H1 (cell line): Measurements from ENCODE around the gene CXCR4. TPM values are rescaled to one million over a fixed set of nuclear protein-coding genes. Genes with fewer than 3 reads are reported as not detected.

Source experiments
- CTCF ChIA-PET: fragments of 300-600 bp; sonication (Branson Sonifier 250); formaldehyde crosslinking; loops from one replicate; lab custom pipeline; 2021; ENCODE audit not compliant: partially characterized antibody; lab: Charles Lee
- POLR2A ChIA-PET: fragments of 300-600 bp; sonication (Branson Sonifier 250); formaldehyde crosslinking; loops from one replicate; lab custom pipeline; 2021; ENCODE audit warnings: inconsistent platforms; ENCODE audit not compliant: partially characterized antibody; lab: Charles Lee
- DNase-seq, 2 experiments: peaks; one replicate each; pipeline versions ENCODE4 v3.0.0 to v3.0.0-alpha.2; 2010 to 2022; ENCODE audit warnings: low spot score in 2 of 2, low read depth in 1 of 2, mixed read lengths in 1 of 2
- FAIRE-seq: peaks from 2 replicates; lab custom pipeline; 2011; peaks lifted over from hg19 to GRCh38; lab: Jason Lieb, UNC
- H2AFZ ChIP-seq: 2 replicates; pipeline ENCODE4 v1.8.1; 2012; ENCODE audit warnings: low read length, inconsistent platforms
- H2AK5ac ChIP-seq: 2 replicates; pipeline ENCODE4 v1.6.1; 2013; ENCODE audit warnings: low read depth, low read length
- H2BK120ac ChIP-seq: replicated peaks from 2 replicates; pipeline ENCODE3; 2013; ENCODE audit warnings: low read depth, low read length, inconsistent platforms
- H2BK12ac ChIP-seq: 2 replicates; pipeline ENCODE4 v1.6.1; 2013; ENCODE audit warnings: low read depth, low read length
- H2BK15ac ChIP-seq: 2 replicates; pipeline ENCODE4 v1.6.1; 2013; ENCODE audit warnings: low read length
- H2BK20ac ChIP-seq: 2 replicates; pipeline ENCODE4 v1.6.1; 2013; ENCODE audit warnings: low read length
- H2BK5ac ChIP-seq: 2 replicates; pipeline ENCODE4 v1.6.1; 2013; ENCODE audit warnings: low read depth, low read length
- H3K14ac ChIP-seq: 2 replicates; pipeline ENCODE4 v1.6.1; 2013; ENCODE audit warnings: inconsistent platforms; ENCODE audit not compliant: insufficient read length
- H3K18ac ChIP-seq: 2 replicates; pipeline ENCODE4 v1.6.1; 2013; ENCODE audit warnings: low read length; ENCODE audit errors: extremely low read depth
- H3K23ac ChIP-seq: 2 replicates; pipeline ENCODE4 v1.6.1; 2013; ENCODE audit warnings: inconsistent platforms; ENCODE audit not compliant: insufficient read length
- H3K23me2 ChIP-seq: 2 replicates; pipeline ENCODE4 v1.6.1; 2013; ENCODE audit warnings: low read depth, low read length
- H3K27ac ChIP-seq: 2 replicates; pipeline ENCODE4 v1.6.1; 2011; ENCODE audit warnings: low read depth, low read length, inconsistent platforms
- H3K27me3 ChIP-seq, 4 experiments: replicated peaks in 1 of 4; 1 replicate in 1 of 4; 2 replicates in 3 of 4; pipeline versions ENCODE4 v1.6.1 to v1.8.1; 2011 to 2013; ENCODE audit warnings: low read length in 3 of 4, mild to moderate bottlenecking in 3 of 4, inconsistent platforms in 2 of 4, mixed read lengths in 2 of 4, moderate library complexity in 1 of 4; ENCODE audit not compliant: control insufficient read depth in 3 of 4, insufficient read depth in 3 of 4; ENCODE audit errors: extremely low read depth in 1 of 4
- H3K36me3 ChIP-seq, 4 experiments: 2 replicates each; pipeline versions ENCODE4 v1.6.1 to v1.8.1; 2011 to 2013; ENCODE audit warnings: mild to moderate bottlenecking in 4 of 4, low read length in 3 of 4, moderate library complexity in 2 of 4, control low read depth in 1 of 4, inconsistent platforms in 1 of 4; ENCODE audit not compliant: insufficient read depth in 4 of 4, control insufficient read depth in 2 of 4
- H3K4ac ChIP-seq: replicated peaks from 2 replicates; pipeline ENCODE3; 2013; ENCODE audit warnings: low read length, low read depth, mixed read lengths, inconsistent platforms; ENCODE audit not compliant: insufficient read length
- H3K4me1 ChIP-seq, 4 experiments: replicated peaks in 1 of 4; 1 replicate in 1 of 4; 2 replicates in 3 of 4; pipeline versions ENCODE4 v1.6.1 to v1.8.1; 2011 to 2013; ENCODE audit warnings: low read length in 3 of 4, inconsistent platforms in 2 of 4, mixed read lengths in 1 of 4; ENCODE audit not compliant: insufficient read depth in 4 of 4, control insufficient read depth in 3 of 4
- H3K4me2 ChIP-seq, 2 experiments: 2 replicates each; pipeline versions ENCODE4 v1.6.1 to v1.8.1; 2011 to 2013; ENCODE audit warnings: low read depth in 2 of 2, low read length in 2 of 2, control low read depth in 1 of 2, inconsistent platforms in 1 of 2, mild to moderate bottlenecking in 1 of 2; ENCODE audit not compliant: insufficient read depth in 1 of 2
- H3K4me3 ChIP-seq, 4 experiments: fragments of 200-600, 300-600 bp in 1 of 4; sonication (generic), shearing (Covaris generic), sonication (Bioruptor Twin) in 1 of 4; 2 replicates each; pipeline versions ENCODE4 v1.5.1 to v1.8.1; 2011 to 2016; ENCODE audit warnings: low read length in 4 of 4, low read depth in 3 of 4, control low read depth in 2 of 4, inconsistent platforms in 2 of 4, mild to moderate bottlenecking in 2 of 4, mixed read lengths in 1 of 4, moderate library complexity in 1 of 4; ENCODE audit not compliant: insufficient read depth in 2 of 4; ENCODE audit errors: extremely low read depth in 1 of 4
- H3K56ac ChIP-seq: replicated peaks from 2 replicates; pipeline ENCODE3; 2013; ENCODE audit warnings: low read depth, mild to moderate bottlenecking, mixed read lengths, low read length, inconsistent platforms; ENCODE audit not compliant: insufficient read length
- H3K79me1 ChIP-seq: 2 replicates; pipeline ENCODE4 v1.6.1; 2013; ENCODE audit warnings: low read depth, low read length, control low read depth
- H3K79me2 ChIP-seq, 2 experiments: 2 replicates each; pipeline versions ENCODE4 v1.6.1 to v1.8.1; 2012 to 2013; ENCODE audit warnings: low read length in 2 of 2, mild to moderate bottlenecking in 2 of 2, inconsistent platforms in 1 of 2; ENCODE audit not compliant: insufficient read depth in 2 of 2, control insufficient read depth in 1 of 2
- H3K9ac ChIP-seq, 4 experiments: replicated peaks in 1 of 4; 1 replicate in 1 of 4; 2 replicates in 3 of 4; pipeline versions ENCODE4 v1.6.1 to v1.8.1; 2011 to 2013; ENCODE audit warnings: low read depth in 3 of 4, low read length in 3 of 4, control low read depth in 2 of 4, mild to moderate bottlenecking in 2 of 4, moderate library complexity in 2 of 4, inconsistent platforms in 1 of 4; ENCODE audit errors: extremely low read depth in 1 of 4
- H3K9me3 ChIP-seq, 2 experiments: 2 replicates each; pipeline versions ENCODE4 v1.6.1 to v1.8.1; 2012 to 2013; ENCODE audit warnings: mild to moderate bottlenecking in 2 of 2, moderate library complexity in 2 of 2, control low read depth in 1 of 2, inconsistent platforms in 1 of 2, low read depth in 1 of 2, low read length in 1 of 2, mixed read lengths in 1 of 2; ENCODE audit not compliant: insufficient read depth in 2 of 2
- H4K20me1 ChIP-seq, 2 experiments: replicated peaks in 1 of 2; 2 replicates each; pipeline versions ENCODE3 to v1.8.1; 2011 to 2013; ENCODE audit warnings: inconsistent platforms in 2 of 2, low read length in 2 of 2, mild to moderate bottlenecking in 1 of 2; ENCODE audit not compliant: insufficient read depth in 2 of 2, control insufficient read depth in 1 of 2
- H4K5ac ChIP-seq: 2 replicates; pipeline ENCODE4 v1.6.1; 2013; ENCODE audit warnings: low read length, low read depth, mixed read lengths, inconsistent platforms; ENCODE audit not compliant: insufficient read length
- H4K8ac ChIP-seq: 2 replicates; pipeline ENCODE4 v1.8.0; 2013; ENCODE audit warnings: mild to moderate bottlenecking, moderate library complexity, low read length, inconsistent platforms; ENCODE audit not compliant: insufficient read depth; ENCODE audit errors: extremely low read depth
- H4K91ac ChIP-seq: replicated peaks from 2 replicates; pipeline ENCODE3; 2013; ENCODE audit warnings: low read length, mixed read lengths, inconsistent platforms; ENCODE audit not compliant: insufficient read length
- ASH2L ChIP-seq: fragments of 200-600, 300-600 bp; sonication (generic); IDR thresholded peaks from one replicate; pipeline ENCODE4 v1.7.1; 2017; ENCODE audit warnings: low read length
- KDM1A ChIP-seq: fragments of 200-600, 300-600 bp; sonication (generic); IDR thresholded peaks from 2 replicates; pipeline ENCODE4 v1.7.1; 2016; ENCODE audit warnings: mild to moderate bottlenecking, low read length, borderline replicate concordance
- SIN3A ChIP-seq, 2 experiments: IDR thresholded peaks in 1 of 2; conservative IDR thresholded peaks in 1 of 2; 2 replicates each; pipeline ENCODE4 v1.6.1; 2011 to 2012; ENCODE audit warnings: low read length in 2 of 2, improper control_type of control experiment in 1 of 2, low read depth in 1 of 2, mild to moderate bottlenecking in 1 of 2
- SIRT6 ChIP-seq: IDR thresholded peaks from one replicate; pipeline ENCODE4 v1.7.1; 2012; ENCODE audit warnings: low read length, inconsistent platforms
- SP2 ChIP-seq: IDR thresholded peaks from 2 replicates; pipeline ENCODE4 v1.6.1; 2012; ENCODE audit warnings: mild to moderate bottlenecking, low read length, inconsistent platforms
- TAF1 ChIP-seq: IDR thresholded peaks from 2 replicates; pipeline ENCODE4 v1.6.1; 2011; ENCODE audit warnings: mild to moderate bottlenecking, low read depth, low read length
- USF2 ChIP-seq: IDR thresholded peaks from 2 replicates; pipeline ENCODE4 v1.6.1; 2011; ENCODE audit warnings: low read length, improper control_type of control experiment
- YY1 ChIP-seq: IDR thresholded peaks from 2 replicates; pipeline ENCODE4 v1.6.1; 2011; ENCODE audit warnings: low read depth, mild to moderate bottlenecking, low read length
- ZNF274 ChIP-seq: IDR thresholded peaks from 2 replicates; pipeline ENCODE4 v1.7.0; 2012; ENCODE audit warnings: low read length, borderline replicate concordance; ENCODE audit errors: extremely low read depth
- WGBS, 2 experiments: shearing (Covaris generic) in 1 of 2; methylation state at CpG; one replicate each; pipeline versions ENCODE4 v1.1.6 to v1.1.7; 2013 to 2015; ENCODE audit warnings: low lambda C conversion rate in 2 of 2, mixed read lengths in 2 of 2, inconsistent platforms in 1 of 2, low coverage in 1 of 2, missing lambda C conversion rate in 1 of 2; ENCODE audit not compliant: insufficient replicate concordance in 2 of 2, insufficient coverage in 1 of 2, insufficient read length in 1 of 2; ENCODE audit errors: extremely low coverage in 1 of 2, missing lambda C conversion rate in 1 of 2; 5-methylcytosine and 5-hydroxymethylcytosine counted together
- polyA plus RNA-seq, 7 experiments: library from polyadenylated mRNA; depleted of rRNA in 3 of 7; stranded (reverse) in 5 of 7; unstranded in 2 of 7; fragments of >200 nt in 5 of 7; fragments of 200-250 nt in 2 of 7; gene quantifications; 1 replicate in 5 of 7; 2 replicates in 1 of 7; 4 replicates in 1 of 7; pipeline versions ENCODE4 v1.2.1 to v1.2.3, GENCODE V29; 2011 to 2013; ENCODE audit warnings: missing spikeins in 2 of 7, mixed read lengths in 2 of 7
- total RNA-seq: library from RNA; stranded (reverse); fragmentation: NEBNext Ultra II Directional; extraction: Animal tissue kit (Norgen Biotek cat#: 25700); gene quantifications from 2 replicates; pipeline ENCODE4 v1.2.1, GENCODE V29; 2021

The CXCR4 gene
- total and polyA plus RNA-seq, 2 of the 8 experiments (the other 6 are each of a cell fraction or from before 2014, with no cell fraction given): 1.8 to 2.8 TPM

GRCh38 chr2:136077107-136077506 is 40.8 kb downstream of the CXCR4 start:
- no peak overlapping the region for H3K4me2 ChIP-seq
- TF ChIP-seq KDM1A: no peak
- TF ChIP-seq SIN3A (conservative IDR thresholded peaks at IDR 0.05 in 1 of 2, IDR thresholded peaks at IDR 0.05 in 1 of 2; ENCODE audit: low read depth in 1 of 2, low read length in 2 of 2): no peak
- no peak for TF ChIP-seq SIRT6
- TF ChIP-seq USF2: no peak
- no peak for TF ChIP-seq TAF1
- TF ChIP-seq YY1: no peak
- no peak for TF ChIP-seq ASH2L
- TF ChIP-seq ZNF274: no peak
- no peak for TF ChIP-seq SP2
- no peak for FAIRE-seq

More at GRCh38 chr2:136077107-136077506, 40.8 kb downstream of the CXCR4 start:
- no peak overlapping the region for H3K27ac ChIP-seq
- no peaks in the 10 kb centered on the region for H3K23me2 ChIP-seq
- H3K56ac ChIP-seq: no peak overlapping the region
- H3K9me3 ChIP-seq: peaks cover 5 to 7% of the 10 kb centered on the region in 2 experiments; a peak in 2 of 4 replicates
- no peak overlapping the region for H2AK5ac ChIP-seq
- no peaks in the 10 kb centered on the region for H3K79me2 ChIP-seq
- H2BK5ac ChIP-seq: no peak overlapping the region
- CTCF ChIA-PET: interaction anchor here (1.3 kb wide), 1 partner anchor 10 kb away, joined by 3 read pairs; no protein-coding TSS in a partner anchor
- H2BK20ac ChIP-seq: no peak overlapping the region
- H2AFZ ChIP-seq: no peak overlapping the region
- no peaks in the 10 kb centered on the region for H4K20me1 ChIP-seq
- H4K8ac ChIP-seq: no peak overlapping the region
- no peak overlapping the region for H3K18ac ChIP-seq
- H3K79me1 ChIP-seq: no peaks in the 10 kb centered on the region
- DNase-seq: no peak
- H4K5ac ChIP-seq: no peak overlapping the region
- H2BK120ac ChIP-seq: no peak overlapping the region
- no peak overlapping the region for H2BK15ac ChIP-seq
- WGBS, 2 experiments: 93% methylated on average over 5 of the region's 5 CpGs; no CpG with 5 or more reads in 1 of the 2 experiments
- H3K27me3 ChIP-seq: peaks cover 0 to 1% (median 0%) of the 10 kb centered on the region in 4 experiments; a peak in 2 of 7 replicates
- H3K14ac ChIP-seq: no peak overlapping the region
- H3K4ac ChIP-seq: no peak overlapping the region
- H3K23ac ChIP-seq: no peak overlapping the region
- H3K4me3 ChIP-seq: no peak overlapping the region
- no peak overlapping the region for H3K9ac ChIP-seq
- POLR2A ChIA-PET: no interaction called here
- no peak overlapping the region for H2BK12ac ChIP-seq
- no peaks in the 10 kb centered on the region for H3K36me3 ChIP-seq
- H3K4me1 ChIP-seq: no peaks in the 10 kb centered on the region; a peak in 1 of 7 replicates
- H4K91ac ChIP-seq: no peak overlapping the region
